Ovary (tissue), 9 donors: ENCODE measurements around the gene OSBPL5. TPM values are rescaled to one million over a fixed set of nuclear protein-coding genes. Genes with fewer than 3 reads are reported as not detected.

Experiments used
- DNase-seq, 5 donors: peaks; one replicate each; pipeline ENCODE4 v3.0.0-alpha.2; 2019 to 2020
- H3K27ac ChIP-seq, 2 donors: fragments of 200-600 bp; one replicate each; pipeline versions ENCODE4 v1.5.1 to v1.8.0; 2019 to 2022
- H3K27me3 ChIP-seq: fragments of 200-600 bp; one replicate; pipeline ENCODE4 v1.8.0; 2022
- H3K36me3 ChIP-seq: fragments of 200-600 bp; sonication (generic); one replicate; pipeline ENCODE4 v1.5.1; 2019
- H3K4me1 ChIP-seq: one replicate; pipeline ENCODE4 v1.8.1; 2013; ENCODE audit warnings: mild to moderate bottlenecking, moderate library complexity; ENCODE audit not compliant: insufficient read depth
- H3K4me3 ChIP-seq: fragments of 200-600 bp; sonication (generic); one replicate; pipeline ENCODE4 v1.5.1; 2017
- H3K9me3 ChIP-seq, 2 donors: fragments of 200-600 bp in 1 of 2; sonication (generic) in 1 of 2; one replicate each; pipeline versions ENCODE4 v1.5.1 to v1.8.1; 2013 to 2019; ENCODE audit warnings: mild to moderate bottlenecking in 1 of 2, moderate library complexity in 1 of 2
- CTCF ChIP-seq, 3 donors: fragments of 450-650 bp in 2 of 3; fragments of 200-600 bp in 1 of 3; IDR thresholded peaks; one replicate each; pipeline versions ENCODE4 v1.5.1 to v1.8.0; 2016 to 2022; ENCODE audit warnings: antibody characterized with exemption in 3 of 3, mild to moderate bottlenecking in 1 of 3
- EP300 ChIP-seq: sonication (generic); formaldehyde crosslinking; IDR thresholded peaks from one replicate; pipeline ENCODE4 v1.6.1; 2017; ENCODE audit warnings: antibody characterized with exemption
- POLR2A ChIP-seq: fragments of 450-650 bp; IDR thresholded peaks from one replicate; pipeline ENCODE4 v1.6.1; 2017; ENCODE audit warnings: antibody characterized with exemption, mild to moderate bottlenecking, moderate library complexity
- WGBS, 3 donors: extraction: QIAGEN DNeasy Blood & Tissue Kit in 1 of 3; methylation state at CpG; one replicate each; pipeline versions ENCODE4 v1.1.5 to v1.1.7; 2013 to 2017; 5-methylcytosine and 5-hydroxymethylcytosine counted together
- intact Hi-C, 4 donors: fragments of 100-400 bp; cut with DNase I; formaldehyde crosslinking; loops; one replicate each; pipeline versions ENCODE4 v1.11.0 to v1.15.1; 2022 to 2023
- polyA plus RNA-seq, 2 donors: library from polyadenylated mRNA; stranded (reverse); fragments of 200-250 nt in 1 of 2; fragments of 350-450 nt in 1 of 2; fragmentation: Illumina TruSeq in 1 of 2; extraction: RNeasy Lipid Tissue Mini Kit (QIAGEN cat#74804) in 1 of 2; gene quantifications; one replicate each; pipeline ENCODE4 v1.2.3, GENCODE V29; 2013 to 2014
- total RNA-seq, 7 donors: library from RNA; depleted of rRNA in 2 of 7; stranded (reverse); fragments of >200 nt in 2 of 7; fragmentation: NEBNext Ultra II Directional in 3 of 7; extraction: Animal tissue kit (Norgen Biotek cat#: 25700) in 3 of 7; gene quantifications; one replicate each; pipeline versions ENCODE4 v1.1.0 to v1.2.4, GENCODE V29; 2016 to 2023
- donor health status: DM: no; HTN: no; CAD: no; lungs with moderate emphysema.
- donor health status: DM: no; HTN: no; CAD: no.
- donor health status: Bipolar disorder and iron deficiency.
- donor health status: DM: yes; HTN: yes; CAD: no.
- donor health status: DM: no; HTN: no; CAD: no.
- donor health status: DM: yes; HTN: yes; CAD: no.

OSBPL5 gene
- total and polyA plus RNA-seq, 9 donors, result 3.0 to 41.0 (median 23.3) TPM

DNA sequence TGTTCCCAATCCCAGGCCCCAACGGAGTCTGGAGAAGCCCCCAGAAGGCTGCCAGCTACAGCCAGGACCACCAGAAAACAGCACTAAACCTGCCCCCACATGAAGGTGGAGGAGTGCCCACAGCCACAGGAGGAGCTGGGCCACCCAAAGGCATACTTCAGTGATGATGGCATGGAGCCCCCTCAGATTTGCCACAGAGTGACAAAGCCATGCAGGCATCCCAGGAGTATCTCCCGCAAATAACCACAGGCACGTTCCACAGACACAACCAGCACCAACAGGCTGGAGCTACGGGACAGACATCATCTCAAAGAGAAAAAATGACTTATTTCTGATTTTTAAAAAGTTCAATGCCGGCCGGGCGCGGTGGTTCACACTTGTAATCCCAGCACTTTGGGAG, 118.5 kb downstream of the OSBPL5 start:
- TF ChIP-seq POLR2A (no peak), CTCF (IDR thresholded peaks at IDR 0.05) (no peak), EP300 (no peak)
- Histone ChIP-seq H3K9me3 (no peaks in the 10 kb centered on the region), H3K27me3 (no peaks in the 10 kb centered on the region), H3K4me1 (peaks cover 4% of the 10 kb centered on the region), H3K36me3 (no peaks in the 10 kb centered on the region), H3K27ac (no peak overlapping the region), H3K4me3 (no peak overlapping the region)
- WGBS, 3 donors, result 81 to 87% (median 84%) methylated on average over 8 of the region's 8 CpGs
- peak in 1 of 5 donors; percentile 10 for DNase-seq
- intact Hi-C loops, result loop anchor here in 1 of 4 donors (10.0 kb wide), 1 partner anchor 358 kb away; no protein-coding TSS in a partner anchor

GRCh38 chr11:3046190-3046589, 118.9 kb downstream of the OSBPL5 start:
- Histone ChIP-seq H3K4me1 (peaks cover 4% of the 10 kb centered on the region), H3K27me3 (no peaks in the 10 kb centered on the region), H3K9me3 (no peaks in the 10 kb centered on the region), H3K36me3 (no peaks in the 10 kb centered on the region), H3K27ac (no peak overlapping the region), H3K4me3 (no peak overlapping the region)
- TF ChIP-seq CTCF (IDR thresholded peaks at IDR 0.05), result no peak
- TF ChIP-seq POLR2A, result no peak
- no peak for TF ChIP-seq EP300
- intact Hi-C loops, result loop anchor here in 1 of 4 donors (10.0 kb wide), 1 partner anchor 359 kb away; no protein-coding TSS in a partner anchor
- 87 to 95% (median 90%) methylated on average over 12 of the region's 12 CpGs for whole genome bisulfite sequencing, 3 donors
- DNase-seq, result no peak

- no peaks in the 10 kb centered on the region for H3K36me3 ChIP-seq
- intact Hi-C loops, result loop anchor here in 1 of 4 donors (10.0 kb wide), 1 partner anchor 360 kb away; no protein-coding TSS in a partner anchor
- no peaks in the 10 kb centered on the region for H3K9me3 ChIP-seq
- TF ChIP-seq POLR2A, result no peak
- TF ChIP-seq EP300, result no peak
- TF ChIP-seq CTCF (IDR thresholded peaks at IDR 0.05), result no peak
- 93 to 99% (median 96%) methylated on average over 12 of the region's 12 CpGs for WGBS, 3 donors
- H3K27me3 ChIP-seq, result no peaks in the 10 kb centered on the region
- no peak overlapping the region for H3K27ac ChIP-seq
- no peak overlapping the region for H3K4me3 ChIP-seq
- no peak for DNase-seq
- H3K4me1 ChIP-seq, result peaks cover 2% of the 10 kb centered on the region
These were observed 120.2 kb downstream of the OSBPL5 start for GRCh38 chr11:3044915-3045314.

GRCh38 chr11:3044004-3044403, 121.1 kb downstream of the OSBPL5 start:
- Histone ChIP-seq H3K4me1 (no peaks in the 10 kb centered on the region), H3K4me3 (no peak overlapping the region), H3K36me3 (no peaks in the 10 kb centered on the region), H3K27me3 (no peaks in the 10 kb centered on the region), H3K27ac (no peak overlapping the region), H3K9me3 (no peaks in the 10 kb centered on the region)
- intact Hi-C loops, result loop anchor here in 1 of 4 donors (10.0 kb wide), 1 partner anchor 361 kb away; no protein-coding TSS in a partner anchor
- no peak for TF ChIP-seq CTCF (IDR thresholded peaks at IDR 0.05)
- TF ChIP-seq EP300, result no peak
- no peak for TF ChIP-seq POLR2A
- 61 to 62% (median 62%) methylated on average over 6 of the region's 6 CpGs for WGBS, 3 donors
- DNase-seq, result peak in 1 of 5 donors; percentile 21
